Inflammatory macrophage (primary cell): ENCODE results near the gene CLIC3.
A peak's percentile ranks its signal among the peaks of the same experiment; 100 is the strongest.
"Not testable (repeated sequence)": the region's sequence is repeated elsewhere in the genome, so short reads cannot be mapped to it uniquely, and the experiment has no call there.

Experiments
- DNase-seq, 2 donors: peaks; one replicate each; pipeline ENCODE4 v3.0.0-alpha.2; 2020 to 2022

The CLIC3 gene

GRCh38 chr9:137016436-137016835 lies 20.1 kb upstream of the CLIC3 start:
- no peak for DNase-seq

- DNase-seq: no peak
Observed at GRCh38 chr9:137015976-137016375, 19.6 kb upstream of the CLIC3 start.

- DNase-seq: no peak
Observed at GRCh38 chr9:137015540-137015930, 19.2 kb upstream of the CLIC3 start.

DNA sequence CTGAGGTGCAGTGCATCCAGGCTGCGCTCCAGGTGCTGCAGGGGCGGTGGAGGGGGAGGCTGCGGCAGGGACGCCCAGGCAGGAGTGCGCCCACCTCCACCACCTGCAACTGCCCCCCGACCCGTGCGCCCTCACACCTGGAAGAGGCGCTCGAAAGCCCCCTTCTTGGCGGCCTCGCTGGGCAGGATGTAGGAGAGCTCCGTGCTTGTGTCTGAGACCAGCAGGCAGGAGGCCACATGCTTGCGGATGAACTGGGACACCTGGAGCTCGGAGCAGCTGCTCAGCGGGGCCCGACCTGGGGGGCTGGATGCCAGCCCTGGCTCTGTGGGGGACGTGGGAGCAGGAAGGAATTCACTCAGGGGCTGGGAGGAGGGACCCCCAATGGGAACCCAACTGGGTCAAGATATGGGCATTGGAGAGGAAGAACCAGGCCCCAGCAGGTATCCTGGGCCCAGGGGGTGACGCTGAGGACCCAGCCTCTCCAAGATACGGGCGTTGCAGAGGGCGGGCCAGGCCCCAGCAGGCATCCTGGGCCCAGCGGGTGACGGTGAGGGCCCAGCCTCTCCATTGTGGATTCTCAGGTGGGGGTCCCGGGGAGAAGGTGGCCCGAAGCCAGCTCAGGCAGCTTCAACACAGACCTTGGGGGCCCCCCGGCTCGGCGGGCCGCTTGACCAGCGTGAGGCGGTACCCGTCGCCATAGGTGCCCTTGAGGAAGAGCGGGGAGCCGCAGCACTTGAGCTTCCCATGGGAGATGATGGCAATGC lies 18.6 kb upstream of the CLIC3 start:
- DNase-seq: no peak

DNA sequence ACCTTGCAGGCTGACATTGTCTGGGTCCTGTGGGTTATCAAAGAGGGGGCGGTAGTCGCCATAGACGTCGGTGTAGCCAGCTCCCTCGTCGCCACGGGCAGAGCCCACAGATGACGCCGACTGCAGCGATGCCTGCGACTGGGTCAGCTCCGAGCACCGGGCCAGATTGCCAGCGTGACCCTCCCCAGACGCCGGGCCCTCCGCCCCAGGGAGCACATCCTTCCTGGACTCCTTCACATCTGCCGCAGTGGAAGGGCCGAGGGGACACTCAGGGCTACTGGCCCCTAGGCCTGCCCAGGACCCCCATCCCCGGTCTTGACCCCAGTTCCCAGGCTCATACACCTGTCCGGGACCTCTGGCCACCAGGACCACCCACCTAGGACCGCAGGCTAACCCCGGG lies 17.8 kb upstream of the CLIC3 start:
- no peak for DNase-seq

DNA sequence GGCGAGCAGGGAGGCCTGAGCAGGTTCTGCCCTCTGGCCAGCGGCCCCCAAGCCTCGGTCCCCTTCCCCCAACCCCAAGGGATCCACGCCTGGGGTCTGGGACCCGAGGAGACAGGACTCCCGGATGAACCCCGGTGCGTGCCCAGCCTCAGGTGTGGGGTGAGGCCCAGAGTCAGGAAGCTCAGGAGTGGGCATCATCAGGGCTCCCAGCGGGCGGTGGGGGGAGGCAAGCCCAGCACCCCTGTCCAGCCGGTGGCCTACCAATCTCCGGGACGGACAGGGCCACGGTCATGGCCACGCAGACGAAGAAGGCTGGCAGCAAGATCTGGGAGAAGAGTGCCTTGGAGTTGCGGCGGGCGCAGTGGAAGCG lies 17.2 kb upstream of the CLIC3 start:
- DNase-seq: no peak

GRCh38 chr9:137012694-137013570 lies 16.6 kb upstream of the CLIC3 start:
- no peak for DNase-seq

DNA sequence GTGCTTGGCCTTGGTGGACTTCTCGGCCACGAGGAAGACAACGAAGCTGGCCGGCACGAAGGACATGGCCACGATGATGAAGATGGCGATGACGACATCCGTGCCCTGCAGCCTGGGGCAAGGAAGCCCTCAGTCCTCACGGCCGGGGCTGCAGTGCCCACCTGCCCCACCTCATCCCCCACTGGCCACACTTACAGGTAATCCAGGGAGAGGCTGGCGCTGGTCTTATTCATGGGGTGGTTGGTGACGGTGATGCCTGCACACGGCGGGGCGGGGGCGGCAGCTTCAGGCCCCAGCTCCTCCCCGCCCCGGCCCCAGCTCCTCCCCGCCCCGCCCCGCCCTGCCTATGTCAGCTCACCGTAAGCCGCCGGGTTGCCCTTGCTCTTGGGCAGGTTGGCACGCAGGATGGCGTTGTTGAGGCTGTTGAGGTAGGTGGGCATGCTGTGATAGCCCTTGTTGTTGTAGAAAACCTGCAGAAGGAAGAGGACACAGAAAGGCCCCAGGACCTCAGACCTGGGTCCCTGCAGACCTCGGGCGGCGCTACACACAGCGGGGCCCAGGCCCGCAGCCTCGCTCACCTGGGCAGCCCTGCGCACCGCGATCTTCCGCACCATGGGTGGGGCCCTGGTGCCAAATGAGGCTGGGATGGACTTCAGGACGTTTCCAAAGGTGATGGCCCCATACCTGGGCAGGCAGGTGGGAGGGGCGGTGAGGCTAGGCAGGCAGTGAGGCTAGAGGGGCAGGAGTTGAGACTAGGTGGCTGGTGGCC lies 15.7 kb upstream of the CLIC3 start:
- no peak for DNase-seq

DNA sequence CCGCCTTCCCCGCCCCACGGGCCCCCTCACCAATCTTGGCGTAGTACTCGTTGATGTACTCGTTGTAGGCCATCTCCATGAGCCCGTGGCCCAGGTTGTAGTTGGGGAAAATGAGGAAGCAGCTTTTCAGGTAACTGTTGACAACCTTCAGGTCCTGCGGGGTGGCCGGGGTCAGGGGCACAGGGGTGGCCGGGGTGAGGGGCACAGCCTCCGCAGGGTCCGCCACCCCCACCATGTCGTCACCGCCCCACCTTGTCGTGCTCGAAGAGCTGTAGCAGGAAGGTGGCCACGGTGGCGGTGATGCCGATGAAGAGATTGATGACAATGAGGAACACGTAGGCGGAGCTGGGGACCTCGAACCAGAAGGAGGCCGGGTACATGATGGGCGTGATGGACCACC lies 14.8 kb upstream of the CLIC3 start:
- DNase-seq: no peak

DNA sequence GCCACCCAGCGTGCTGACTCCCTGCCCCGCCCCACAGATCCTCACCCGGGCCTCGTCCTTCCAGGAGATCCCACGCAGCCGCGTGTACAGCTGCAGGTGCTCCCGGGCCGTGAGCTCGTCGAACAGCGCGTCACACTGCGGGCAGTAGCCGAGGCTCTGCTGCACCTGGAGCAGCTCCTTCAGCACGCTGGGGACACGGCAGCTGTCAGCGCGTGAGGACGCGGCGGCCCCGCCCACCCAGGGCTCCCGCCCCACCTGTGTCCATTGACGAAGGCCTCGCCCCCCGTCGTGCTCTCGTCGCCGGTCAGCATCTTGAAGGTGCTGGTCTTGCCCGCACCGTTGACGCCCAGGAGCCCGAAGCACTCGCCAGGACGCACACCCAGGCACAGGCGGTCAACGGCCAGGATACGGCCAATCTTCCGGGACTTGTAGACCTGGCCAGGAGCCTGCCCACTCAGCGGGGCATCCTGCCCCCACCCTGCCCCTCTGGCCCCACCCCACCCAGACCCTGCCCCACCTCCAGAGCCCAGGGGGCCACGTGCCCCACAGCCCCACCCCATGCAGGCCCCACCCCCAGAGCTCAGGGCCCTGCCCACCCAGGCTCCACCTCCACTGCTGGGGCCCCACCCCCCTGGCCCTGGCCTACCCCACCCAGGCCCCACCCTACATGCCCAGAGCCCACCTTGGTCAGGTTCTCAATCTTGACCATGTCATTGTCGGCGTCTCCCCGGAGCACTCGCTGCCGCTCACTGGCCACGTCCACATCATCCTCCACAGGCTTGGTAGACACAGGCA lies 13.8 kb upstream of the CLIC3 start:
- DNase-seq: no peak

DNA sequence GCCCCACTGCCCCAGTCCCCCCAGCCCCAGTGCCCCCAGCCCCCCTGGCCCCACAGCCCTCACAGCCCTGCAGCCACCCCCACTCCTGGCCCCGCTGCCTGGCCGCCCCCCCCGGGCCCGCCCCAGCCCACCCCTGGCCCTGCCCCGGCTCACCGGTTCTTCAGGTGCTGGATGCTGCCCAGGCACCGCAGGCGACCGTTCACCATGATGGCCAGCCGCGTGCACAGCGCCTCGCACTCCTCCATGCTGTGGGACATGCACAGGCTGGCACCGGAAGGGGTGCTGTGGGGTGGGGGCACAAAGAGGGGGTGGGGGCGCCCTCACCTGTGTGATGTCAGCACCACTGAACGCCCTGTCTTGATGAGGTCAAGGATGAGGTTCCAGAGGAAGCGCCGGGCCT lies 12.8 kb upstream of the CLIC3 start:
- no peak for DNase-seq

GRCh38 chr9:137008312-137008711 lies 11.9 kb upstream of the CLIC3 start:
- DNase-seq: no peak

GRCh38 chr9:137007816-137008270 lies 11.5 kb upstream of the CLIC3 start:
- no peak for DNase-seq

GRCh38 chr9:137007108-137007815 lies 10.9 kb upstream of the CLIC3 start:
- DNase-seq: no peak

- no peak for DNase-seq
Observed at GRCh38 chr9:137006116-137007003, 10.0 kb upstream of the CLIC3 start.

DNA sequence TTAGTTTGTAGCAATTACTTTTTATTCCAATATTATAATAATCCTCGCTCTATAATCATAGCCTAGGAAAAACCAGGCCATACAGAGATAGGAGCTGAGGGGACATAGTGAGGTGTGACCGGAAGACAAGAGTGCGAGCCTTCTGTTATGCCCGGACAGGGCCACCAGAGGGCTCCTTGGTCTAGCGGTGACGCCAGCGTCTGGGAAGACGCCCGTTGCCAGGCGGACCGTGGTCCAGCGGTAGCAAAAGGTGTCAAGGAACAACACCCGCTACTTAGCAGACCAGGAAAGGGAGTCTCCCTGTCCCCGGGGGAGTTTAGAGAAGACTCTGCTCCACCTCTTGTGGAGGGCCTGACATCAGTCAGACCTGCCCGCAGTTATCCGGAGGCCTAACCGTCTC lies 7.9 kb upstream of the CLIC3 start:
- DNase-seq: not testable (repeated sequence)

- DNase-seq: no peak
Observed at GRCh38 chr9:137002646-137003041, 6.3 kb upstream of the CLIC3 start.

GRCh38 chr9:137001857-137002645 lies 5.7 kb upstream of the CLIC3 start:
- no peak for DNase-seq

DNA sequence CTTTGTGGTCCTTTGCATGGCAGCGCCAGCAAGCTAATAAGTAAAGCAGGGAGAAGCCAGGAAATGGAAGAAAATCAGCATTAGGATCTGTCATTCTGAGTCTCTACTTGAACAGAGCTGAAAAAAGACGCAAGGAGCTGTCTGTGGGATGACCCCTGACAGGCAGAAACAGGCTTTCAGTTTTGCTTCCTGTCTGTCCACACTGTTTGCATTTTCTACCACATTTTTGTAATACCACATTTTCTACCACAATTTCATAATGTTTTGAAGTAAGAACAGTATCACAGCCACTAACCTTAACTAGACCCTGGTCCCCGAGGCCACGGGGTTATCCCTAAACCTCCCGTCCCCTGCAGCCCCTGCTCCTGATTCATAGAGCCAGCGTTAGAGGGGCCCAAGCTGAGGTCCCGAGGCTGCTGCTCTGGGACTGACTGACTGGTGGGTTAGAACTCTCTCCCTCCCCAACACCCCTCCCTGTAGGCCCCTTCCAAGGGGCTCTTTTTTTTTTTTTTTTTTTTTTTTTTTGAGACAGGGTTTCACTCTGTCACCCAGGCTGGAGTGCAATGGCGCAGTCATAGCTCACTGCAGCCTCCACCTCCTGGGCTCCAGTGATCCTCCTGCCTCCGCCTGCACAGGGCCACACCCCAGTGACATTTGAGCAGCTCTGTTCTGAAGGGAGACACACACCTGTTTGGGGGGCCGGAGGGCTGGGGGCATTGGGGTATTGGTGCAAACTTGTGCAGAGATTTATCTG lies 4.0 kb upstream of the CLIC3 start:
- DNase-seq: peak; percentile 86 to 91
